GM12873 (cell line): Measurements from ENCODE around the gene CDH4.

ENCODE experiments used
- CTCF ChIP-seq: IDR thresholded peaks from 2 replicates; pipeline ENCODE4 v1.5.1; 2012; ENCODE audit warnings: low read depth, mild to moderate bottlenecking, moderate library complexity, low read length, control low read depth; ENCODE audit not compliant: insufficient read depth; ENCODE audit errors: missing control alignments

CDH4 gene

GRCh38 chr20:61786230-61786629, 534.2 kb downstream of the CDH4 start:
- no peak for TF ChIP-seq CTCF

- TF ChIP-seq CTCF = no peak
These were observed 536.3 kb downstream of the CDH4 start for GRCh38 chr20:61788343-61788742.

- TF ChIP-seq CTCF = no peak
These were observed 537.3 kb downstream of the CDH4 start for GRCh38 chr20:61789329-61789728.

- TF ChIP-seq CTCF = no peak
These were observed 538.2 kb downstream of the CDH4 start for GRCh38 chr20:61790116-61790827.

- no peak for TF ChIP-seq CTCF
These were observed 539.9 kb downstream of the CDH4 start for GRCh38 chr20:61791995-61792394.

- no peak for TF ChIP-seq CTCF
These were observed 543.9 kb downstream of the CDH4 start for GRCh38 chr20:61795669-61796630.

GRCh38 chr20:61796738-61797137, 544.7 kb downstream of the CDH4 start:
- TF ChIP-seq CTCF = no peak
